Measurements from ENCODE around the gene NEK5.

DNA sequence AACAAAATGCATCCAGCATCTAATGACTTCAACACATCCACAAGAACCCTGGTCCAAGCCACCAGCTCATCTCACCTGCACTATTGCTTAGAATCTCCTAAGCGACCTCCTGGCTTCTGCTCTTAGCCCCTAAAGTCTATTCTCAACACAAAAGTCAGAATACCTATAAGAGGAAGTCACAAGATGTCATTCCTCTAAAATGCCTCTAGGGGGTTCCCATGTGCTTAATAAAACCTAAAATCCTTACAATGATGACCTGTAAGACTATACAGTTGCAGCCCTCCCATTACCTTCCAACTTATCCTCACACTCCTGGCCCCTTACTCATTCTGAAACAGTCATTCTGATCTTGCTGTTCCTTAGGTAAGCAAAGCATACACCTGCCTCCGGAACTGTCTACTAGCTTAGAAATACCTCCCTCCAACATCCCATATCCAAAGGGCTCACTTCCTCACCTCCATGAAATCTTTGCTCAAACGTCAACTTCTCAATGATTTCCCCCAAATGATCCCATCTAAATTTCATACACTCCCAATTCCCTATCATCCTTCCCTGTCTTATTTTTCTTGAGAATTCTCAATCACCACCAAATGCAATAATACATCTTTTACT lies 127.6 kb downstream of the NEK5 start:
- TF ChIP-seq POLR2AphosphoS5 (IDR thresholded peaks at IDR 0.05) (no peak), POLR2A (IDR thresholded peaks at IDR 0.05) (no peak)
- TF ChIP-seq, protein P1, sequence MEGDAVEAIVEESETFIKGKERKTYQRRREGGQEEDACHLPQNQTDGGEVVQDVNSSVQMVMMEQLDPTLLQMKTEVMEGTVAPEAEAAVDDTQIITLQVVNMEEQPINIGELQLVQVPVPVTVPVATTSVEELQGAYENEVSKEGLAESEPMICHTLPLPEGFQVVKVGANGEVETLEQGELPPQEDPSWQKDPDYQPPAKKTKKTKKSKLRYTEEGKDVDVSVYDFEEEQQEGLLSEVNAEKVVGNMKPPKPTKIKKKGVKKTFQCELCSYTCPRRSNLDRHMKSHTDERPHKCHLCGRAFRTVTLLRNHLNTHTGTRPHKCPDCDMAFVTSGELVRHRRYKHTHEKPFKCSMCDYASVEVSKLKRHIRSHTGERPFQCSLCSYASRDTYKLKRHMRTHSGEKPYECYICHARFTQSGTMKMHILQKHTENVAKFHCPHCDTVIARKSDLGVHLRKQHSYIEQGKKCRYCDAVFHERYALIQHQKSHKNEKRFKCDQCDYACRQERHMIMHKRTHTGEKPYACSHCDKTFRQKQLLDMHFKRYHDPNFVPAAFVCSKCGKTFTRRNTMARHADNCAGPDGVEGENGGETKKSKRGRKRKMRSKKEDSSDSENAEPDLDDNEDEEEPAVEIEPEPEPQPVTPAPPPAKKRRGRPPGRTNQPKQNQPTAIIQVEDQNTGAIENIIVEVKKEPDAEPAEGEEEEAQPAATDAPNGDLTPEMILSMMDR (IDR thresholded peaks at IDR 0.05) = peak; percentile 45 to 74 (median 66)

Data from upper lobe of left lung (tissue), 4 donors.